ENCODE data around the gene KIF20B. TPM values are rescaled to one million over a fixed set of nuclear protein-coding genes. Genes with fewer than 3 reads are reported as not detected.

KIF20B gene
- total and polyA plus RNA-seq, 2 of the 13 experiments (the other 11 are each of a cell fraction or from before 2014, with no cell fraction given), result 3.5 to 38.6 TPM

GRCh38 chr10:89699581-89700064 lies 1.8 kb upstream of the KIF20B start (continued):
- TF ChIP-seq TARDBP (CRISPR knock-in tag; IDR thresholded peaks at IDR 0.05) (peak; percentile 83), CEBPB (IDR thresholded peaks at IDR 0.05; ENCODE audit: borderline replicate concordance, low read depth, low read length) (peak; percentile 99), PAWR (CRISPR knock-in tag; IDR thresholded peaks at IDR 0.05; ENCODE audit: borderline replicate concordance) (no peak), IRF2 (CRISPR knock-in tag; IDR thresholded peaks at IDR 0.05) (peak; percentile 72), ZNF484 (CRISPR knock-in tag; IDR thresholded peaks at IDR 0.05; ENCODE audit: borderline replicate concordance, low read depth) (no peak), MIXL1 (CRISPR knock-in tag; IDR thresholded peaks at IDR 0.05) (peak; percentile 48; the same call in 1 of the 2 replicates), ATF6 (CRISPR knock-in tag; conservative IDR thresholded peaks at IDR 0.05) (no peak), FOXP4 (CRISPR knock-in tag; IDR thresholded peaks at IDR 0.05) (peak; percentile 92), ZMYM3 (CRISPR knock-in tag; IDR thresholded peaks at IDR 0.05) (peak; percentile 64; the same call in 1 of the 2 replicates), CREB3 (CRISPR knock-in tag; IDR thresholded peaks at IDR 0.05) (no peak), DRAP1 (CRISPR knock-in tag; IDR thresholded peaks at IDR 0.05) (0 out of 2 replicates have a peak, but pooled peaks have one; percentile 28), ZNF124 (CRISPR knock-in tag; IDR thresholded peaks at IDR 0.05) (peak; percentile 29; the same call in 1 of the 2 replicates), NONO (IDR thresholded peaks at IDR 0.05) (no peak), NONO (CRISPR knock-in tag; conservative IDR thresholded peaks at IDR 0.05) (0 out of 2 replicates have a peak, but pooled peaks have one; percentile 46), ZNF556 (CRISPR knock-in tag; IDR thresholded peaks at IDR 0.05; ENCODE audit: borderline replicate concordance) (no peak), ZMAT5 (CRISPR knock-in tag; IDR thresholded peaks at IDR 0.05; ENCODE audit: borderline replicate concordance, low read depth) (no peak), ZNF558 (CRISPR knock-in tag; IDR thresholded peaks at IDR 0.05; ENCODE audit: borderline replicate concordance) (no peak; the same call in 1 of the 2 replicates), ZNF460 (CRISPR knock-in tag; IDR thresholded peaks at IDR 0.05; ENCODE audit: borderline replicate concordance) (no peak), ZBTB7B (CRISPR knock-in tag; IDR thresholded peaks at IDR 0.05) (peak; percentile 37; the same call in 1 of the 2 replicates), KDM4B (CRISPR knock-in tag; IDR thresholded peaks at IDR 0.05) (peak; percentile 79; the same call in 1 of the 2 replicates), PITX1 (CRISPR knock-in tag; IDR thresholded peaks at IDR 0.05) (peak; percentile 95), CBX5 (CRISPR knock-in tag; IDR thresholded peaks at IDR 0.05; ENCODE audit: borderline replicate concordance) (peak; percentile 84; the same call in 1 of the 2 replicates)
